Type B pancreatic cell (in vitro differentiated cells): ENCODE results near the gene EIF1AD. TPM values are rescaled to one million over a fixed set of nuclear protein-coding genes. Genes with fewer than 3 reads are reported as not detected.
A peak's percentile ranks its signal among the peaks of the same experiment; 100 is the strongest.
"Not testable (repeated sequence)": the region's sequence is repeated elsewhere in the genome, so short reads cannot be mapped to it uniquely, and the experiment has no call there.

Source experiments
- DNase-seq: peaks from one replicate; pipeline ENCODE4 v3.0.0; 2021; ENCODE audit warnings: mixed read lengths; ENCODE audit not compliant: unreplicated experiment; ENCODE audit errors: extremely low spot score
- H3K27ac Mint-ChIP-seq: 2 replicates; pipeline ENCODE4 v1.8.0; 2021; ENCODE audit warnings: mild to moderate bottlenecking, mixed read lengths
- H3K27me3 Mint-ChIP-seq: 2 replicates; pipeline ENCODE4 v1.8.0; 2021; ENCODE audit warnings: mixed read lengths
- H3K36me3 Mint-ChIP-seq: 2 replicates; pipeline ENCODE4 v1.8.0; 2021; ENCODE audit warnings: mixed read lengths
- H3K4me1 Mint-ChIP-seq: one replicate; pipeline ENCODE4 v1.8.0; 2021; ENCODE audit warnings: mixed read lengths; ENCODE audit not compliant: unreplicated experiment
- H3K4me3 Mint-ChIP-seq: 2 replicates; pipeline ENCODE4 v1.8.0; 2021; ENCODE audit warnings: mild to moderate bottlenecking, mixed read lengths
- H3K9me3 Mint-ChIP-seq: 2 replicates; pipeline ENCODE4 v1.8.0; 2021; ENCODE audit warnings: mixed read lengths
- CTCF ChIP-seq: fragments of 200-600 bp; sonication (generic); conservative IDR thresholded peaks from 2 replicates; pipeline ENCODE4 v1.5.0; 2021; ENCODE audit warnings: antibody characterized with exemption, mild to moderate bottlenecking
- total RNA-seq: library from RNA; stranded (reverse); gene quantifications from 2 replicates; pipeline ENCODE4 v1.2.1, GENCODE V29; 2021; ENCODE audit warnings: low replicate concordance

The EIF1AD gene
- total RNA-seq, 1 donor from 2014 or later: 44.8 TPM

GRCh38 chr11:66011239-66011784 is 9.4 kb upstream of the EIF1AD start:
- H3K9me3 Mint-ChIP-seq: no peaks in the 10 kb centered on the region
- no peak for TF ChIP-seq CTCF
- H3K27ac Mint-ChIP-seq: peak overlapping the region; percentile 66
- no peaks in the 10 kb centered on the region for H3K4me1 Mint-ChIP-seq
- no peak for DNase-seq
- no peaks in the 10 kb centered on the region for H3K36me3 Mint-ChIP-seq
- peak overlapping the region; percentile 54 for H3K4me3 Mint-ChIP-seq
- peaks cover 13% of the 10 kb centered on the region for H3K27me3 Mint-ChIP-seq

GRCh38 chr11:66010036-66010435 is 8.1 kb upstream of the EIF1AD start:
- not testable (repeated sequence) for H3K4me3 Mint-ChIP-seq, H3K4me1 Mint-ChIP-seq, H3K9me3 Mint-ChIP-seq, DNase-seq, H3K36me3 Mint-ChIP-seq
- Mint-ChIP-seq H3K27ac (peak overlapping the region; percentile 56), H3K27me3 (peaks cover 13% of the 10 kb centered on the region)

- Mint-ChIP-seq H3K27ac (no peak overlapping the region), H3K9me3 (no peaks in the 10 kb centered on the region), H3K4me1 (no peaks in the 10 kb centered on the region), H3K36me3 (peaks cover 4% of the 10 kb centered on the region), H3K4me3 (no peak overlapping the region), H3K27me3 (peaks cover 13% of the 10 kb centered on the region)
- TF ChIP-seq CTCF: no peak
- DNase-seq: no peak
These were observed 6.6 kb upstream of the EIF1AD start for GRCh38 chr11:66008468-66009101.

GRCh38 chr11:66008095-66008467 is 6.1 kb upstream of the EIF1AD start:
- no peak overlapping the region for H3K4me3 Mint-ChIP-seq
- H3K36me3 Mint-ChIP-seq: peaks cover 4% of the 10 kb centered on the region
- H3K9me3 Mint-ChIP-seq: no peaks in the 10 kb centered on the region
- H3K27ac Mint-ChIP-seq: no peak overlapping the region
- TF ChIP-seq CTCF: no peak
- DNase-seq: no peak
- peaks cover 2% of the 10 kb centered on the region for H3K4me1 Mint-ChIP-seq
- H3K27me3 Mint-ChIP-seq: peaks cover 13% of the 10 kb centered on the region

GRCh38 chr11:66007201-66007634 is 5.3 kb upstream of the EIF1AD start:
- H3K9me3 Mint-ChIP-seq: no peaks in the 10 kb centered on the region
- H3K4me1 Mint-ChIP-seq: peaks cover 8% of the 10 kb centered on the region
- H3K4me3 Mint-ChIP-seq: no peak overlapping the region
- H3K27ac Mint-ChIP-seq: no peak overlapping the region
- H3K36me3 Mint-ChIP-seq: peaks cover 6% of the 10 kb centered on the region
- no peak for DNase-seq
- no peak for TF ChIP-seq CTCF
- H3K27me3 Mint-ChIP-seq: peaks cover 13% of the 10 kb centered on the region

- peaks cover 10% of the 10 kb centered on the region for H3K36me3 Mint-ChIP-seq
- H3K4me3 Mint-ChIP-seq: no peak overlapping the region
- no peak for TF ChIP-seq CTCF
- H3K9me3 Mint-ChIP-seq: no peaks in the 10 kb centered on the region
- no peak for DNase-seq
- peaks cover 13% of the 10 kb centered on the region for H3K27me3 Mint-ChIP-seq
- H3K4me1 Mint-ChIP-seq: peaks cover 12% of the 10 kb centered on the region
- H3K27ac Mint-ChIP-seq: no peak overlapping the region
These were observed 4.9 kb upstream of the EIF1AD start for GRCh38 chr11:66006891-66007176.
